ENCODE data around the gene MYEOV.

Gene MYEOV

DNA sequence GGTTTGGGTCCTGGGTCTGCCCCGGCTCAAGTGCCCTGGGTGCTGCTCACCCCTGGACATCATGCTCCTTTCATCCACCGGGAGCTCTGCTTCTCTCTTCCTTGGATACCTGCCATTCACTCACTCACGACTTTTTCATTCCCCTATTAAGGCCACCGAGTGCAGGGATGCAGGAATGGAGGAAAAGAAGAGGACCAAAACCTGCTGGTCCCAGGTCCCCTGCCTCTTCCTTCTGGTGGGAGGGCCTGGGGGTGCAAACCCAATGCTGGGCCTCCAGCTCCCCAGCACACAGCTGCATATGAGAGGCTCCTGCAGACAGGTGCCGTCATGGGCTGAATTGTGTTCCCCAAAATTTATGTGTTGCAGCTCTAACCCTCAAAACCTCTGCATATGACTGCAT lies 36.8 kb upstream of the MYEOV start:
- H3K4me1 ChIP-seq: no peaks in the 10 kb centered on the region
- TF ChIP-seq, protein P1, sequence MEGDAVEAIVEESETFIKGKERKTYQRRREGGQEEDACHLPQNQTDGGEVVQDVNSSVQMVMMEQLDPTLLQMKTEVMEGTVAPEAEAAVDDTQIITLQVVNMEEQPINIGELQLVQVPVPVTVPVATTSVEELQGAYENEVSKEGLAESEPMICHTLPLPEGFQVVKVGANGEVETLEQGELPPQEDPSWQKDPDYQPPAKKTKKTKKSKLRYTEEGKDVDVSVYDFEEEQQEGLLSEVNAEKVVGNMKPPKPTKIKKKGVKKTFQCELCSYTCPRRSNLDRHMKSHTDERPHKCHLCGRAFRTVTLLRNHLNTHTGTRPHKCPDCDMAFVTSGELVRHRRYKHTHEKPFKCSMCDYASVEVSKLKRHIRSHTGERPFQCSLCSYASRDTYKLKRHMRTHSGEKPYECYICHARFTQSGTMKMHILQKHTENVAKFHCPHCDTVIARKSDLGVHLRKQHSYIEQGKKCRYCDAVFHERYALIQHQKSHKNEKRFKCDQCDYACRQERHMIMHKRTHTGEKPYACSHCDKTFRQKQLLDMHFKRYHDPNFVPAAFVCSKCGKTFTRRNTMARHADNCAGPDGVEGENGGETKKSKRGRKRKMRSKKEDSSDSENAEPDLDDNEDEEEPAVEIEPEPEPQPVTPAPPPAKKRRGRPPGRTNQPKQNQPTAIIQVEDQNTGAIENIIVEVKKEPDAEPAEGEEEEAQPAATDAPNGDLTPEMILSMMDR (IDR thresholded peaks at IDR 0.05): no peak
- H3K4me3 ChIP-seq: no peak overlapping the region
- peak in 1 of 2 donors; percentile 28 for DNase-seq
- H3K27ac ChIP-seq: no peak overlapping the region
- intact Hi-C loops (cut with DNase I; ENCODE audit: low total_unique reads): no loop called here
- H3K36me3 ChIP-seq: no peaks in the 10 kb centered on the region
- no peaks in the 10 kb centered on the region for H3K27me3 ChIP-seq
- H3K9me3 ChIP-seq: peaks cover 0 to 14% (median 11%) of the 10 kb centered on the region in 3 donors

DNA sequence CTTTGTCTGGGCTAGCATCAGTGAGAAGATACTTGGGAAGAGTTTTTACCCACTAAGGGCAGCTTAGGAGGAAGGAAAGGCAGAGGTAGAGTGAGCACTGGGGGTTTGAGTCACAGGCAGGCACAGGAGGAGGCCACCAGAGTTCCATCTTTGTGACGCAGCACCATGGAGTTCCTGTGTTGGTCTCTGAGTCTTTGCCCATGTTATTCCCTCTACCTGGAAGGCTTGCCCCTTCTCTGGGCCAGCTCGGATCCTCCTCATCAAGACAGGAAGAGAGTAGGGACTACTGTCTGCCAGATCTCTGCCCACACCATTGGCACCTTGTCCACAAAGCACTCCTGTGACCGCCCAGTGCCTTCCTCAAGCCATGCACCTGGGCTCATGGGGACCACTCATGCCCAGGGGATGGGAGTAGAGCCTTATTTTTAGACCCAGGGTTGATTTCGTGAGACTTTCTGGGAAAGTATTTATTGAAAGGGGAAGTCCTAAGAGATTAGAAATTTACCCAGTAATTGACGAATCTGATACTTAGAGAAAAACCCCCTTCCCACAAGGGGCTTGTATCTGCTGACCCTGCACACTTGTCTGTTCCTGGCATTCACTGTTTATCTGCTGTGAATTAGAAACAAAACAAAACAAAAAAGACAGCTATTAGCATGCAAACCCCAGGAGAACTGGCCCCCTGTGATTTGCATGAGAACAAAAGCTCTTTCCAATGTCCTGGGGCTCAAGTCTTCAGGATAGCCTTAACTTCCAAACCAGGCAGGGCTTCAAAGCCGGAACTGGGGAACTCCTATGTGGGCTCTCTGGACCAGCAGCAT lies 35.9 kb upstream of the MYEOV start:
- H3K9me3 ChIP-seq: peaks cover 0 to 7% (median 6%) of the 10 kb centered on the region in 3 donors
- no peak overlapping the region for H3K27ac ChIP-seq
- DNase-seq: peak in 1 of 2 donors; percentile 29
- H3K36me3 ChIP-seq: no peaks in the 10 kb centered on the region
- H3K4me1 ChIP-seq: no peaks in the 10 kb centered on the region
- TF ChIP-seq, protein P1 (IDR thresholded peaks at IDR 0.05): no peak
- intact Hi-C loops (cut with DNase I; ENCODE audit: low total_unique reads): no loop called here
- no peaks in the 10 kb centered on the region for H3K27me3 ChIP-seq
- H3K4me3 ChIP-seq: no peak overlapping the region

DNA sequence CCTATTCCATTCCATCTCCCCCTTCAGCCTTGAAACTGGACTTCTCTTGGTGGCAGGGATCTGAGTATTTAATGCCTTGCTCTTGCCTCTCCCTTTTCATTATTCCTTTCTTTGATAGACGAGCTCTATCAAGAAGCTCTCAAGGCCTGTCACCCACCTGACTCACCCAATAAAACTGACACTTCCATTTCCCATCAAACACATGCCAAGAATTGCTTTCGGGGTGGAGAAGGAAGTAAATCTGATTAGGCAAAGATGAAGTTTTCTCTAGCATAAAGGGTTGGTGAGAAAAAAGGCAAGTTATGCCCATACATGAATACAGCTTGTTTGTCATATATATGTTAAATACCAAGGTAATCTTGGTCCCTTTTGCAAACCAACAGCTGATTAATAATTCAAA lies 34.9 kb upstream of the MYEOV start:
- Histone ChIP-seq H3K27me3 (no peaks in the 10 kb centered on the region), H3K36me3 (no peaks in the 10 kb centered on the region), H3K4me1 (no peaks in the 10 kb centered on the region), H3K4me3 (no peak overlapping the region), H3K27ac (no peak overlapping the region), H3K9me3 (no peaks in the 10 kb centered on the region)
- TF ChIP-seq, protein P1 (IDR thresholded peaks at IDR 0.05): no peak
- DNase-seq: no peak
- intact Hi-C loops (cut with DNase I; ENCODE audit: low total_unique reads): no loop called here

DNA sequence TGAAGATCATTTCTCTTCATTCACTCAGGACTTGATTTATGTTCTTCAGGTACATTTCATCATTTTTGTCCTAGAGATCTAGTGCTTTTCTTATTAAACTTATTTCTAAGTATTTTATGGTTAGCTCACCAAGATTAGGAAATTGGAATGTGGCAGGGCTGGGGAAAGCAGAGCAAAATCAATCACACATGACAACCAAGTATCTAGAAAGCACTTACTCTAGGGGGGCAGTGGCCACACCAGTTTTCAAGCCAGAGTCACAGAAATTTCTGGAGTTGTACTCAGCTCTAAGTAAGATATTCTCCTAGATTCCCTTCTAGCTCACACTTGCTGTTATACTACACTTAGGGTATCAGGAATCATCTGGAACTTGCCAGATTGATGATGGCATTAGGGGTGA lies 33.3 kb upstream of the MYEOV start:
- Histone ChIP-seq H3K4me1 (no peaks in the 10 kb centered on the region), H3K27me3 (no peaks in the 10 kb centered on the region), H3K4me3 (no peak overlapping the region), H3K27ac (no peak overlapping the region), H3K36me3 (no peaks in the 10 kb centered on the region), H3K9me3 (no peaks in the 10 kb centered on the region)
- TF ChIP-seq, protein P1 (IDR thresholded peaks at IDR 0.05): no peak
- intact Hi-C loops (cut with DNase I; ENCODE audit: low total_unique reads): no loop called here
- DNase-seq: peak in 1 of 2 donors; percentile 3

DNA sequence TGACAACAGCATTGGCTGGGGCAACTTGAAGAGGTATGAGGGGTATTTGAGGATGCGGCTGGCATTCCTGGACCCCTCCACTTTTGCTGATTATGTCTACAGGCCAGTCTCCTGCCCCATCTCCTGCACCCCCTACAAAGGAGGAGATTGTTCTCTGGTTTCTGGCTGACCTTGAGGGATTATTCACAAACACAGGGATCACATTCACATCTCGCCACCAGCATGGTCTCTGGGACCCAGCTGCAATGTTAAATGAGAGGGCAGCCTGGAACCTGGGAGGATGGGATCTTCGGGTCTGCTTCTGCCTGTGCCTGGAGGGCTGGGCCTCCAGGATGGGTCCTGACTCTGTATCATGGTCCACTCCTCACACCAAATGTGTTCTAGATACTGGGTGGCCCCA lies 32.8 kb upstream of the MYEOV start:
- H3K9me3 ChIP-seq: no peaks in the 10 kb centered on the region
- H3K4me1 ChIP-seq: no peaks in the 10 kb centered on the region
- intact Hi-C loops (cut with DNase I; ENCODE audit: low total_unique reads): no loop called here
- TF ChIP-seq, protein P1 (IDR thresholded peaks at IDR 0.05): no peak
- no peak overlapping the region for H3K4me3 ChIP-seq
- no peaks in the 10 kb centered on the region for H3K36me3 ChIP-seq
- no peak overlapping the region for H3K27ac ChIP-seq
- peak in 1 of 2 donors; percentile 52 for DNase-seq
- H3K27me3 ChIP-seq: no peaks in the 10 kb centered on the region
